ENCODE data around the gene GID4.

The GID4 gene

DNA sequence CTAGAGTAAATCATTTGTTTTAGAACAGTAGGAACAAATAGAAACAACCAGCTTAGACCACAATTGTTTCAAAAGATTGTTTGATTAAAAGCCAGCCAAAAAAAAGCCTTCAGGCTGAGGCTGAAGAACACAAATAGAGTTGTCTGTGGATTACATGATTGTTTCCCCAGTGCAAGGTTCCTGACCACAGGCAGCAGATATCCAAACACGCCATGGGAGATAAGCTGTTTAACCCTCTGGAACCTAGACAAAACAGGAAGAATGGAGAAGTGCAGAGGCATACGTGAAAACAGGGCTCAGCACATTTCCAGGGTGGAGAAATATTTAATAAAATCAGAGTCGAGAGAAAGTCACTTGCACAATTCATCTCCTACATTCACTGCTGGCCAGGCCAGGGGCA, 21.2 kb upstream of the GID4 start:
- DNase-seq: no peak

DNA sequence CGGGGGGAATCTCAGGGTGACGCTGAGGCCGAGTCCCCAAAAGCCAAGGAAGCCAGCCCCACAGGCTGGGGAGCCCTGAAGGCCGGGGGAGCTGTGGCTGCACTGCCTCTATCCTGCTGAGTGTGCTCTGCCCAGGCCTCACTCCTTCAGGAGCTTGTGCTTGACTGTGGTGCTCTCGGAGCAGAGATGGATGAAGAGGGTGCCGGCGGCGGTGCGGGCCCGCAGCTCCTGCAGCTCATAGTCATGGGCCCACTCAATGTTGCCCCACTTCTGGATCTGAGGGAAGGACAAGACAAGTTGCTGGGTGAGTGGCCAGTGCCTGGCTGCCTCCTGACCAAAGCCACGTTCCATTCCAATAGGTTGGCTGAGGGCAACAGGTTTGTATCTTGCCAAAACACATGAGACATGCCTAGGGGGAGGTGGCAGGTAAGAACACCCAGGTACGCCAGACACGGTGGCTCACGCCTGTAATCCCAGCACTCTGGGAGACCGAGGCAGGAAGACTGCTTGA, 20.7 kb upstream of the GID4 start:
- no peak for DNase-seq

DNA sequence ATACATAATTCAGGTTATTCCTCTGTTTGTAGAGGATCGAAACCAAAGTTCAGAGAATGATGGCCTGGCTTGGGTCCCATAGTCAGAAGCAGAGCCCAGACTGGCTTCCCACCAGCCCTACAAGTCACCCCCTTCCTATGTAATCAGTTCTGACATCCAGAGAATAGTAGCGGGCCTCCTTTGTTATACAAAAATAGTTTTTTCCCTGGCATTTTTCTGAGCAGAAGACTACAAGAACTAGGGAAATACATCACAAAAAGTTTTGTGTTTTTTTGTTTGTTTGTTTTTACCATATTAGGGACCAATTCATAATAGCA, 19.4 kb upstream of the GID4 start:
- no peak for DNase-seq

DNA sequence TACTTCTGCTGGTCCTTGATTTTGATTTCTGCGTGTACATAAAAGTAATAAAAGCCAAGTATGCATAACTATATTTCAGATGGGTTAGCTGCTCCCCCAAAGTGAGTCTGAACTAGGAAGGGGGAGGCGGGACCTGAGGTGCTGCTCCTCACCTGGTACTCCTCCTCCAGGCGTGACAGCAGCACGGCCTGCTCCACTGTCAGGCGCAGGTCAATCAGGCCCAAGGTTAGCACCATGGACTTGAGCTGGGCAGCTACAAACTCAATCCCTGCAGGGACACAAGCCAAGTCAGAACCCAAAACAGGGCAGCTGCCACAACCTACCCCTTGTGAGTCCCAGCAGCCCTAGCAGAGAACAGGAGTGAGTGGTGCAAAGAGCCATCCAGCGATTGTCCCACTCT, 18.2 kb upstream of the GID4 start:
- no peak for DNase-seq

DNA sequence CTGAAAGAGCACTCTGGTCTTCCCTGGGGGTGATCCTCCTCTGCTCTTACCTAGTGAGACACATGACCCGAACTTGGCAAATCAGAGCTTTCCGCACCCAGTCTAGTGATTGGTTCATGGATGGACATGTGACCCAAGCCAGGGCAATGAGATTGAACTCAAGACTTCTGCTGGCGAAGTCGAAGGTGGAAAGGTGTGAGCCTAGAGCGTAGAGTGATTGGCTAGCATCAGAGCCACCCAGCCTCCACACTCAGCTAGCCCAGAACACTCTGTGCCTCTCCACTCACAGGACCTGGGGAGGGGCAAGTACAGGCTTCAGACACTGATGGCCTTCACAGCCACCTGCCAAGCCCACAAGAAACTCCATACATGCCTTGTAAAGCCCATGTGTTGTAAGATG, 17.8 kb upstream of the GID4 start:
- no peak for DNase-seq

DNA sequence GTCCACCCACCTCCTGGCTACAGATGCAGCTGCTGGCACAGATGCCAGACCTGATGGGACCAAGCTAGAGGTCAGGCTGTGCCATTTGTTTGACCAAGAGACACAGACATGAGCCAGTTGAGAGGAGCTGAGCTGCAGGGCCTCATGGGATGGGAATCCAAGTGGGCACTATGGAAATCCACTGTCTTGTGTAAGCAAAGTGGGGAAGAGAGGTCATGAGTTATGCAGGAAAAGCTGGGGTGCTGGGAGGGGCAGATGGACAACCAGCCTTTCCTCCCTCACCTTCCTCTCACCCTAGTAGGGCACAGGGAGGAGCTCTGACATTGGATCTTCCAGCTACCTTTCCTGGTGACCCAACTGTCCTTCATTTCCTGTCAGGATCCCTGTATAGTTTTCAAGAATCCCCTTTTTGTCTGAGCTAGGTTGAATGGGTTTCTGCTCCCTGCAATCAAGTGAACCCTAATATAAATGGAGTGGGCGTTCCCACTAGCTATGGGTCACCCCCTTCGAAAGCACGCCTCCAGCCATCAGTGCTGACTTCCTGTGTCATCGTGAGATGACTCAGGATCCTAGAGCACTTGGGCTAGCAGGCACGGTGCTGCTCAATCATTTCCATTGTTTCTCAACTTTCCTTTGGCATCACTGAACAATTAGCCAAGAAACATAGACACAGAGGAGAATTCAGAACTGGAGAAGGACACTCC, 13.8 kb upstream of the GID4 start:
- no peak for DNase-seq

DNA sequence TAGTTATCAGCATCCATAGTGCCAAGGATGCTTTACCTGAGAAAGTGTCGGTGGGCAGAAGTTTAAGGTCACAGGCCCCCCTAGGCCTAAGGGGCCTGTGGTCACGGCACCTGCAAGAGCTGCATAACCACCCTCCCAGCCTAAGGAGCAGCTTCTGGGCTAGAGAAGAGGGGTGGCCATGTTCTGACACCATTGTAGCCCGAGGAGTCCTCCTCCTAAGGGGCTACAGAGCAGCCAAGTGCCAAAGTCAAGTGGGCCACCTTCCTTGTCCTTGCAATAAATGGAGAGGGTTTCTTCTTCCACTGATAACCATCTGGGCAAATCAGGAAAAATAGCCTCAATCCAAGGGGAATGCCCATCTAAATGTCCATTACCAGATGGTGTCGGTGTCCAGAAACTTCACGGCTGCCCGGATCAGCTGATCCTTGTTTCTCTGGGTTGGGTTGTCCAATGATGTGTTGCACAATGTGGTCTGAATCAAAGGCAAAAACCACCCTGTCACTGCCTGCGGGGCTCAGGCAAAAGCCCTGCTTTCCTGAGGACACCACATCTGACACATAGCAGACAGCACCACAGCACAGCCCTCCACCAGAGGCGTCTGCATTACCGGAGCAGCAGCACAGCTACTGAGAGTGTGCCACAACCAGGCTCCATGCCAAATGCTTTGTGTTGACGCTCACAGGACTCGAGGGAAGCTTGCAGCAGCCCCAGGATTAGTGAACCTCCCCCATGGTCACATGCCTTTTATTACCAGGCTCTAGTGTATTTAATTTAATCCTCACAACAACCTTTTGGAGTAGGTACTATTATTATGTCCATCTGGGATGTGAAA, 13.0 kb upstream of the GID4 start:
- peak; percentile 79 to 88 for DNase-seq

DNA sequence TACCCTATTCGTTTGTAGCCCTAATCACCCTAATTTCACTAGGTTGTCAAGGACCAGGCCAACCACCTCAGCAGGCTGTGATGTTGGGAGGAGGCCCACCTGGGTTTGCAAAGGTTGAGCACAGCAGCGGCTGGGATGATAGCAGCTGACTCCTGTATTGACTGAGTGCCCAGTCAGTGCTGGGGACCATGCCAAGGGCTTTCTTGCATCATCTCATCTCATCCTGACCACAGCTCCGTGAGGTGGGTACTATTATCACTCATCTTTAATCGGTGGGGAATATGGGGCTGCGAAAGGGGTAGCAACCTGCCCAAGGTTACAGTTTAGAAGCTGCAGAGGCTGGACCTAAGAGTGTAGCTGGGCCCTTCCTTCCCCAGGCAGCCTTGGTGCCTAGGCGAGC, 11.9 kb upstream of the GID4 start:
- DNase-seq: no peak

DNA sequence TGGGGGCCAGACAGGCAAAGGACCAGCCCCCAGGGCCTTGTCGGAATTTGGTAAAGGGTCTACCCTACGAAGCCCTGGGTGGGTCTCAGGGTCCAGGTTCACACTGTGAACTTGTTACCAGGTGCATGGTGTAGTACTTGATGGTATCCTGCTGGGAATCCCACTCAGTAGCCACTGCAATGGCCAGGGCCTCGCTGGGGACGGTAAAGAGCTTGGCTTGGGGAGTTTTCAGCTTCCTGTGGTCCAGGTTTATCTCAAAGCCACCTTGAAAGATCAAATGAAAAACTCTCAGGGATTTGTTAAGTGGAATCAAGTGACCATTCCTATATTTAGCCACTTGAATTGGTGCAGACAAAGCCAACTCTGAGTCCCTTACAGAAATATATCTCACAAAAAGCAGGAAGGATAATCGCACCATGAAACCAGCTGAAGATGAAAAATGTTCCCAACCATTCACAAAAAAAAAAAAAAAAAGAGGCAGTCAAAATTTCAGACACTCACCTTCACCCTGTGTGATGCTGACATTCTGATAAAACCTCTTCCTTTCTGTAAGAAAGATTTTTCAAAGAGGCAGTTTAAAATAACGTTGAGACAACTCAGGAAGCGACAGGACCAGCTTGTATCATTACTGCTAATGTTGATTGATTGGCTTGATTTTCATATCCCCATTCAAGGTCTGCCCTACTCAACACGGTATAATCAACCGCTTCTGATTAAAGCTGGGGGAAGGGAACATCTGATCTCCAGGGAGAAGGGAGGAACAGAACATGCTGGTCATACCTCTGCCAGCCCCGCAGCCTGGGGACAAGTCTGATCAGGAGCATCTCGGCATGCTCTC, 10.9 kb upstream of the GID4 start:
- peak; percentile 88 to 90 for DNase-seq

DNA sequence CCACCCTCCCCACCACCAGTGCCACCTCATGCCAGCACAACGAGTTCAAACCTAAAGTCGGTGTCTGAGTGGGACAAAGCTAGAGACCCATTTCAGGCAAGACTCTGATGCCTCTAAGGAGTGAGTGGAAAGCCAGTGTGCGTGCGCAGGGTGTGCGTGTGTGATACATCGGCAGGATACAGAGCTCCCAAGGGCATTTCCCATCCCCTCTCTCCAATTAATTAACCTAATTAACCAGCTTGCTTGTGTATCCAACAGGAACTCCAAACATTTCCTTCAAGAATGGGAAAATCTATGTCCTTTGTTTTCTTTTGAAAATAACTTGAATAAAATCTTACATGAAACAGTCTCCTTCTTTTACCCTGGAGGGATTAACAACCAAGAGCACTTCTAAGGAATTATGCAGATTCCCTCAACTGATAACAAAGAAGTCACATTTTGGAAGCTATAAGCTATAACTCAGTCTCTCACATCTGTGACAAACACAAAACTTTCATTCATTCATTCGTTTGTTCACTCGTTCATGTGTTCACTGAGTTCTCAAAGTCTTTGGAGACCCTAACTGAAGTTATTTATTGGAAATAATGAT, 10.2 kb upstream of the GID4 start:
- peak; percentile 88 to 90 for DNase-seq

DNA sequence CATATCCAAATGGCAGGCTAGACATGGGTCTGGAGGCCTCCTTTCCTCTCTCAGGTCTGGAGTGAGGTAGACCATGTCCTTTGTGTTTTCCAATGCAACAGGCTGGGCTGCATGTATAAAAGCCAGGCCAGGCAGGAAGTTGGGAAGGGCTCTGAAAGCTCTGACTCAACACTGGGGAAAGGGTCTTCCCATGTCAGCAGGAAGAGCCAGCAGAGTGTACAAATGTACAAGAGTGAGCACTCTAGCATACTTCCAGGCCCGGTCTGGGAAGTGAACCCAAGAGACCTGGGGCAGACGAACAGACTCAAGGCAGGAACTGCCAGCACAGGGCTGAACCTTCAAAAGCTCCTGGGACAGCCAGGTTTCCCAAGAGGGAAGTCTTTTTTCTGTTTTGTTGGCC, 7.3 kb upstream of the GID4 start:
- DNase-seq: no peak

DNA sequence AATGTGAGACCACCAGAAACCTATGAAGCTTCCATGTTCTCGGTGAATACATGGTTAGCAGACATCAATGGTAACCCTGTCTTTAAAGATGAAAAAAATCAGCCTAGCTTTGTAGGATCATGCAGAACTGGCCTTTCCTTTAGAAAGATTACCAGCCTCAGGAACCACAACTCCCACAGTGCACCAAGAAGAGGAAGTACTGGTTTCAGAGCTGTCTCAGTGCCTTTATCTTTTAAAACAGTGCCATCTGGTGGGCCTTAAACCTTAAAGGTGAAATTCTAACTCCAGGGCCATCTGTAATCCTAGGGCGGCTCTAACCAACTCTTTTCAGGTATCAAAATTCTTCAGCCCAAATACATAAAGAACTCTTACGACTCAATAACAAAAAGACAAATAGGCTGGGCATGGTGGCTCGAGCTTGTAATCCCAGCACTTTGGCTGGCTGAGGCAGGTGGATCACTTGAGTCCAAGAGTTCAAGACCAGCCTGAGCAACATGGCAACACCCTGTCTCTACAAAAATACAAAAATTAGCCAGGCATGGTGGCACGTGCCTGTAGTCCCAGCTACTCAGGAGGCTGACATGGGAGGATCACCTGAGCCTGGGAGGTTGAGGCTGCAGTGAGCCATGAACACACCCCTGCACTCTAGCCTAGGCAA, 5.6 kb upstream of the GID4 start:
- DNase-seq: peak; percentile 56 to 85

DNA sequence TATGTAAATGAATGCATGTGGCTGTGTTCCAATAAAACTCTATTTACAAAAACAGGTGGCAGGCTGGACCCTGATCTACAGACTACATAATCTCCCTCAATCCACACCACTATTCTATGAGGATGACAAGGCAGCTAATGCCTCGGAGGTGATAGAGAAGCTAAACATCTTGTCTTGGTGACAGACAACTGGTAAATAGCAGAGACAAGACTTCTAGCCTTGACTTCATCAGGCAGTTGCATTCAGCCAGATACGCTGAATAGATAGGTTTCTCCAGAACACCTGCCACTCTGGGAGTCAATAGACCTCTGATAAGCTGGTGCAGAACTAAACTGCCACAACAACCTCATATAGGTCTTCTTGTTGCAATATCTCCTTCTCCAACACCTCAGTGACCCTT, 3.5 kb upstream of the GID4 start:
- DNase-seq: no peak

DNA sequence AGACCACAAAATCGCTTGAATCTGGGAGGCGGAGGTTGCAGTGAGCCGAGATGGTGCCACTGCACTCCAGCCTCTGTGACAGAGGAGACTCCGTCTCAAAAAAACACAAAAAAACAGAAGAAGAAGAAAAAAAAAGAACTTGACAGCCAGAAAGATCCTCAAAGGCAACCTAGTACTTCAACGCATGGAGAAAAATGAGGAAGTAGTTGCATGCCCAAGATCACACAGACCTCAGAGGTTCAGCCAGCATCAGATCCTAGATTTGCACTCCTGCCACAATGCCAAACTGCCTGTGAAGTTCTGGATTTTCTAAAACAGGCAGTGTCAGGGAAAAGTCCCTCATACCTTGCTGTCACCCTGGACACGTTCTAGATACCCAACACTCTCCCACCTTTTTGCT, 1.7 kb upstream of the GID4 start:
- DNase-seq: no peak

DNA sequence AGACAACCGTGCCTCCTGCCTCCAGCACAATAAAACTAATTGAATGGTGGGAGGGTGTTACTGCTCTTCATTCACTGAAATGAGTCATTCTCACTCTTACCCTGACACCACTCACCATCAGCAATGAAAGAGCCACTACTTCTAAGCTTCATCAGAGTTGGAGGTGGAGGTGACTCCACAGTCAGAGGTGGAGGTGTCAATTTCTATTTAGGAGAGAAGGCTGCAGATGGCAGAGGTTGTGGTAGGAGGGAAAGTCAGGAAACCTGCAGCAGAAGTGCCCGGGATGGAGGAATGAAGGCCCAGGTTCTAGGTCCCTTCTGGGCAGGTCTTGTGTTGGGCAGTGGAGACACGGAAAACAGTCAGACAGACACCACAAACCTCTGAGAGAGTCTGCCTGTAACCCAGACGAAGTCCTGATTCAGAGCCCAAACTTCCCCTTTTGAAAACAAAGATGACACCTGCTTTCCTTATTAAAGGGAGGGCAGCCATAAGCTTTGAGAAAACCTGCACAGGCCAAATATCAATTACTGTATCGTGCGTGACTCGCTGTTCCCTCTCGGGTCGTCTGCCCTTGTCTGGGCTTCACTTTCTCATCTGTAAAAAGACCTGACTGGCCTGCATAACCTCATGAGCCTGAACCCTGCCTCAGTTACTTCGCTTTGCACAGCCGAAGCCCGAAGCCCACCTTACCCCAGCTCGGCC, 908 bp upstream of the GID4 start:
- no peak for DNase-seq

DNA sequence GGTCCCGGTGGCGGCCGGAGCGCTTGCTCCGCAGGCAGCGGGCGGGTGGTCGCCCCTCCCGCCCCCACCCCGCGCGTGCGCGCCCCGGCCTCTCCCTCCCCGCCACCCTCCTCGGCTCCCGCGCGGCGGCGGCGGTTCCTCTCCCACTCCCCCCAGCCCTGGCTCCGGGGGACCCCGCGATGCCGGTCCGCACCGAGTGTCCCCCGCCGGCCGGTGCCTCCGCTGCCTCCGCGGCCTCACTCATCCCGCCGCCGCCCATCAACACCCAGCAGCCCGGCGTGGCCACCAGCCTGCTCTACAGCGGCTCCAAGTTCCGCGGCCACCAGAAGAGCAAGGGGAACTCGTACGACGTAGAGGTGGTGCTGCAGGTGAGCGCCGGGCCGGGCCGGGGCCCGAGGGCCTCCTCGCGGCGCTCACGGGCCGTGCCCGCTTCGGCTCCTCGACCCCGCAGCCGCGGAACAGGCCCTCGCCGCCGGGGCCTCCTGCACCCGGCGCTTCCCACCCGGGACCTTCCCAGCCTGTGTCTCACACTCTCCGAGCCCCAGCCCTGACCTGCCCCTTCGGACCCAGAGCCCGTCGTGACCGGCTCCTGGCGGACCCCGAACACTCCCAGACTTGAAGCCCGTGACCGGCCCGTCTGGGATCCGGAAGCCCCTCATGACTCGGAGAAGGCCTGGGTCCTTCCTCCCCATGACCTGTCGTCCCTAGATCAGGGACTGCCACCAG, 490 bp downstream of the GID4 start:
- no peak for DNase-seq

DNA sequence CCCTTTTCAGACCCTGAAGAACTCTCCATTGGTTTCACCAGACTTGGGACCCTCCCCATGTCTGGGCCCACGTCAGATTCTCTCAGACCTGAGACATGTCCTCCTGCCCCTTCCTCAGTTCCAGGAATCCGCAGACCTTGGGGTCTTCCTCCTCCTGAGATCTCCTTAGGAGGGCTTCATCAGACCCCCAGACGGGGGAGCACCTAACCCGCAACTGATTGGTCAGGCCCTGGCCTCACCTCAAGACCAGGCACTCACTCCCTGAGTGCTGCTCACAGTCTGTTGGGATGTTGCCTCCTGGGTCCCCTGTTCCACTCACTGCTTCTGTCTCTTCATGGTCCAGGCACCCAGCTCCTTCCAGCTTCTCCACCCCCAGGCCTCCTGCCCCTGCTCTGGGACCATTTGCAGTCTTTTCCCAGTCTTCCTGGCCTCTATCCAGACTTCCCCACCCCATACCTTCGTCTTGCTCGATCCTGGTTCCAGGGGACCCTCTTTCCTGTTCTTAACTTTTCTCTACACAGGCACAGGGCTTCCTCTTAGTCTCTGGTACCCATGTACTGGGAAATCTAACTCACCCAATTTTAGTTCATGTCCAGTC, 1.2 kb downstream of the GID4 start:
- DNase-seq: no peak

DNA sequence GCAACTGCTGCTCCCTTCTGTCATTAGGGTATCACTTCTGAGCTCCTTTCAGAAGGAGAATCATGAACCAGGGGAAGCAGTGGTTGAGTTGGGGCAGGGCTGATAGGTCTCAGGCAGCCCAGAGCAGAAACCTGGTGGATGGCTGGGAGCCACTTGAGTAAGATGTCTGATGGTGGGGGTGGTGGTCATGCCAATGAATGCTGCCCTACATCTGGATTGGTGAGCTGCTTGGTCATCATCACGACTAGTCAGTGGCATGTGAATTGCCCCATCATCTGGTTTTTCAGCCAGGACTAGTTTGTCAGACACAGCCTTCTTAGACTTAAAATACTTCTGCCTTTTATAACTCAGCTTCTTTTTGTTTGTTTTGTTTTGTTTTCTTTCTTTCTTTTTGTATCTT, 2.6 kb downstream of the GID4 start:
- DNase-seq: no peak

DNA sequence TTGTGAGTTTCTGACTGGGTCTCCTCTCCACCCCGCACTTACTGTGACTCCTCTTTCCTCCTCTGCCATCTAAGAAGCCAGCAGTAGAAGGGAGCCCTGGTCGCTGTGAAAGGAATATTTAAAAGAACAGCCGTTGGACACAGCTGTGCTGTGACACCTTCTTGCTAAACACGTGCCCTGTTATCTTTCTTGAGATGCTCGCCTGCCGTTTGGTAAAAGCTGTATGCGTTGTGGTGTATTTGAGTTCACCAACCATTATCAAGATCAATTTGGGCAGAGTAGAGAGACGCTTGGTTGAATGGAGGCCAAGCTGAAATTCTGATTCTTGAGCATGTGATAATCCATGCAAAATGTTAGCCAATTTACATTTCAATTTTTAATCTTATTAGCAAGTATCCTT, 3.8 kb downstream of the GID4 start:
- DNase-seq: peak in 1 of 2 experiments; percentile 45

DNA sequence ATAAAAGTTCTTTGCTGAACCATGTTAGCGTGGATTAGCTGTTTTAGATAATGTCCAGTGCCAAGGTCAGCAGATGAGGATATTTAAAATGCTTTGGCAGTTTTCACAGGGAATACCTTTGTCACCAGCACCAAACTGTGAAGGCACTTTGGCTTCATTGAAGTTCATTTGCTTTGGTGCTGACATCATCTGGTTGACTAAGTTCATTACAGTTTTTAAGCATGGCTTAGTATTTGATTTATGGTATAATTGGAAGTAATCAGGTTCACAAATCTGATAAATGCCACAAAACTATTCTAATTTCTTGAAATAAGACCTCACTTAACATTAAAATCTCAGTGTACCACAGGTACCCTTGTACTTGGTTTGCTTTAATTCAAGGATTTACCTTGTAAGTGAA, 4.3 kb downstream of the GID4 start:
- peak in 1 of 2 experiments; percentile 45 for DNase-seq

DNA sequence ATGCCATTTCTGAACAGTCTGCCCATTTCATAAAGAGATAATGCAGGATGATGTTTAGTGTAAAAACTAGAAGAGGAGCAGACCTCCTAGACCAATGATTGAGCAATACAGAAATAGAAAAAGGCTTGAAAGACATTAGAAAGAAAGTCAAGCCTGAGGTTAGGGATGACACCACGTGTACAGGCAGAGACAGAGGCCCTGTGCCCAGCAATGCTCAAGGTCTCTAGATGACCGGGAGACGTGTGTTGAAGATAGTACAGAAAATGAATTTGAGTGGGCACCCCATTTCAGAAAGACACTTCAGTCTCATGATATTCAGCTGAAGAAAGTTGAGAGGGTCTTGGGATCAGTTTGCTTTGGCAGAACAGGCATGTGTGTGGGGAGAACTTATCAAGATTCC, 5.4 kb downstream of the GID4 start:
- DNase-seq: no peak
